HepG2 (cell line): ENCODE measurements around the gene IPO13. TPM values are rescaled to one million over a fixed set of nuclear protein-coding genes. Genes with fewer than 3 reads are reported as not detected.

Source experiments
- DR1 ChIP-seq: sonication (generic); formaldehyde crosslinking; IDR thresholded peaks from 2 replicates; pipeline ENCODE4 v1.8.0; 2021; ENCODE audit warnings: mild to moderate bottlenecking, missing genetic modification reagents, inconsistent platforms
- GFI1 ChIP-seq: sonication (generic); formaldehyde crosslinking; IDR thresholded peaks from 2 replicates; pipeline ENCODE4 v1.5.0; 2020; ENCODE audit warnings: missing genetic modification reagents, mild to moderate bottlenecking, borderline replicate concordance
- NFIC ChIP-seq: IDR thresholded peaks from 2 replicates; pipeline ENCODE4 v1.6.1; 2012; ENCODE audit warnings: mild to moderate bottlenecking, low read length, inconsistent platforms
- NR0B2 ChIP-seq: sonication (generic); formaldehyde crosslinking; IDR thresholded peaks from 2 replicates; pipeline ENCODE4 v1.4.0; 2020; ENCODE audit warnings: mild to moderate bottlenecking, missing genetic modification reagents
- PRDM15 ChIP-seq: sonication (generic); formaldehyde crosslinking; IDR thresholded peaks from 2 replicates; pipeline ENCODE4 v1.4.0; 2020; ENCODE audit warnings: missing genetic modification reagents
- SNAPC2 ChIP-seq: sonication (generic); formaldehyde crosslinking; IDR thresholded peaks from 2 replicates; pipeline ENCODE4 v1.8.1; 2022; ENCODE audit warnings: mild to moderate bottlenecking, missing genetic modification reagents
- SRY ChIP-seq: sonication (generic); formaldehyde crosslinking; IDR thresholded peaks from 2 replicates; pipeline ENCODE4 v1.8.0; 2022; ENCODE audit warnings: mild to moderate bottlenecking, missing genetic modification reagents
- TARDBP ChIP-seq: sonication (generic); formaldehyde crosslinking; IDR thresholded peaks from 2 replicates; pipeline ENCODE4 v1.8.0; 2022; ENCODE audit warnings: mild to moderate bottlenecking, missing genetic modification reagents
- ZBTB43 ChIP-seq: sonication (generic); formaldehyde crosslinking; conservative IDR thresholded peaks from 2 replicates; pipeline ENCODE4 v1.4.0; 2020; ENCODE audit warnings: missing genetic modification reagents
- ZNF274 ChIP-seq: sonication (generic); formaldehyde crosslinking; IDR thresholded peaks from 2 replicates; pipeline ENCODE4 v1.5.1; 2020; ENCODE audit warnings: mild to moderate bottlenecking, missing genetic modification reagents
- ZNF414 ChIP-seq: sonication (generic); formaldehyde crosslinking; IDR thresholded peaks from 2 replicates; pipeline ENCODE4 v1.5.0; 2020; ENCODE audit warnings: missing genetic modification reagents
- ZNF513 ChIP-seq: sonication (generic); formaldehyde crosslinking; conservative IDR thresholded peaks from 2 replicates; pipeline ENCODE4 v1.5.0; 2020; ENCODE audit warnings: missing genetic modification reagents
- ZNF580 ChIP-seq: IDR thresholded peaks from 2 replicates; pipeline ENCODE4 v1.6.1; 2016; ENCODE audit warnings: low read depth, borderline replicate concordance
- ZNF749 ChIP-seq: sonication (generic); formaldehyde crosslinking; IDR thresholded peaks from 2 replicates; pipeline ENCODE4 v1.8.0; 2022; ENCODE audit warnings: mild to moderate bottlenecking, missing genetic modification reagents, moderate library complexity, borderline replicate concordance
- polyA plus RNA-seq, 8 experiments: library from polyadenylated mRNA; depleted of rRNA in 3 of 8; stranded (reverse) in 7 of 8; unstranded in 1 of 8; fragments of >200 nt; fragmentation: Illumina TruSeq in 4 of 8; extraction: Trizol in 4 of 8; gene quantifications; 2 replicates each; pipeline versions ENCODE4 v1.2.1 to v1.2.3, GENCODE V29; 2011 to 2016; ENCODE audit warnings: low read depth in 4 of 8, missing spikeins in 1 of 8, mixed read lengths in 1 of 8; ENCODE audit not compliant: insufficient read depth in 1 of 8
- total RNA-seq, 5 experiments: library from RNA; depleted of rRNA; stranded (reverse); fragments of >200 nt; fragmentation: Illumina TruSeq; extraction: Trizol; gene quantifications; 2 replicates each; pipeline ENCODE4 v1.2.3, GENCODE V29; 2016; ENCODE audit warnings: low read depth in 1 of 5

IPO13 gene
- total and polyA plus RNA-seq, 2 of the 13 experiments (the other 11 are each of a cell fraction or from before 2014, with no cell fraction given), result 12.9 to 15.6 TPM

- TF ChIP-seq ZNF580 (CRISPR knock-in tag), result no peak
- no peak for TF ChIP-seq NR0B2
- no peak for TF ChIP-seq PRDM15 (CRISPR knock-in tag)
- TF ChIP-seq DR1 (CRISPR knock-in tag), result no peak
- TF ChIP-seq ZNF274 (CRISPR knock-in tag), result no peak
- no peak for TF ChIP-seq ZNF513 (CRISPR knock-in tag)
- no peak for TF ChIP-seq GFI1 (CRISPR knock-in tag)
- 0 out of 2 replicates have a peak, but pooled peaks have one; percentile 32 for TF ChIP-seq SRY (CRISPR knock-in tag)
- no peak for TF ChIP-seq ZNF414 (CRISPR knock-in tag)
- TF ChIP-seq SNAPC2 (CRISPR knock-in tag), result no peak
- peak; percentile 17; the same call in 1 of the 2 replicates for TF ChIP-seq TARDBP (CRISPR knock-in tag)
- no peak for TF ChIP-seq NFIC
- peak; percentile 70; the same call in 1 of the 2 replicates for TF ChIP-seq ZBTB43 (CRISPR knock-in tag)
- no peak for TF ChIP-seq ZNF749
These were observed 33.7 kb downstream of the IPO13 start (continued) for GRCh38 chr1:43980255-43981134.
